Measurements from ENCODE around the gene RNU1-2.
"Not testable (repeated sequence)": the region's sequence is repeated elsewhere in the genome, so short reads cannot be mapped to it uniquely, and the experiment has no call there.

Gene RNU1-2

GRCh38 chr1:16918371-16918770 lies 22.6 kb downstream of the RNU1-2 start:
- TF ChIP-seq CTCF (IDR thresholded peaks at IDR 0.05; ENCODE audit: low read depth, low read length) = no peak
- H3K4me3 ChIP-seq (ENCODE audit: low read depth, low read length) = no peak overlapping the region

- H3K4me3 ChIP-seq (ENCODE audit: low read depth, low read length) = not testable (repeated sequence)
Observed at GRCh38 chr1:16918936-16919665, 23.3 kb downstream of the RNU1-2 start.

GRCh38 chr1:16920951-16921350 lies 25.2 kb downstream of the RNU1-2 start:
- no peak for TF ChIP-seq CTCF (IDR thresholded peaks at IDR 0.05; ENCODE audit: low read depth, low read length)
- no peak overlapping the region for H3K4me3 ChIP-seq (ENCODE audit: low read depth, low read length)

GRCh38 chr1:16921391-16922185 lies 25.8 kb downstream of the RNU1-2 start, which contains the start of gene CROCC:
Gene CROCC, plus strand, starts transcription at chr1:16921931. Its CDS starts 88 bp downstream, at chr1:16922019.
- no peak within 1 kb of the TSS for H3K4me3 ChIP-seq (ENCODE audit: low read depth, low read length)
- no peak for TF ChIP-seq CTCF (IDR thresholded peaks at IDR 0.05; ENCODE audit: low read depth, low read length)

GRCh38 chr1:16922466-16922865 lies 26.7 kb downstream of the RNU1-2 start:
- H3K4me3 ChIP-seq (ENCODE audit: low read depth, low read length) = no peak overlapping the region
- TF ChIP-seq CTCF (IDR thresholded peaks at IDR 0.05; ENCODE audit: low read depth, low read length) = no peak

- no peak for TF ChIP-seq CTCF (IDR thresholded peaks at IDR 0.05; ENCODE audit: low read depth, low read length)
- H3K4me3 ChIP-seq (ENCODE audit: low read depth, low read length) = no peak overlapping the region
Observed at GRCh38 chr1:16922885-16923431, 27.2 kb downstream of the RNU1-2 start.

GRCh38 chr1:16924216-16924918 lies 28.6 kb downstream of the RNU1-2 start:
- no peak overlapping the region for H3K4me3 ChIP-seq (ENCODE audit: low read depth, low read length)
- TF ChIP-seq CTCF (IDR thresholded peaks at IDR 0.05; ENCODE audit: low read depth, low read length) = no peak
